Activated naive CD8-positive, alpha-beta T cell (primary cell): Measurements from ENCODE around the gene MX1.

Experiments used
- H3K27ac Mint-ChIP-seq: one replicate; pipeline ENCODE4 v1.8.0; 2021; ENCODE audit warnings: mixed read lengths
- H3K27me3 Mint-ChIP-seq: one replicate; pipeline ENCODE4 v1.8.0; 2021; ENCODE audit warnings: mixed read lengths
- H3K36me3 Mint-ChIP-seq: one replicate; pipeline ENCODE4 v1.8.0; 2021; ENCODE audit warnings: mixed read lengths
- H3K4me1 Mint-ChIP-seq: one replicate; pipeline ENCODE4 v1.8.0; 2021; ENCODE audit warnings: low read depth, mixed read lengths
- H3K4me3 Mint-ChIP-seq: one replicate; pipeline ENCODE4 v1.8.0; 2021; ENCODE audit warnings: mild to moderate bottlenecking, mixed read lengths
- H3K9me3 Mint-ChIP-seq: one replicate; pipeline ENCODE4 v1.8.0; 2021; ENCODE audit warnings: low read depth, mixed read lengths

Gene MX1

DNA sequence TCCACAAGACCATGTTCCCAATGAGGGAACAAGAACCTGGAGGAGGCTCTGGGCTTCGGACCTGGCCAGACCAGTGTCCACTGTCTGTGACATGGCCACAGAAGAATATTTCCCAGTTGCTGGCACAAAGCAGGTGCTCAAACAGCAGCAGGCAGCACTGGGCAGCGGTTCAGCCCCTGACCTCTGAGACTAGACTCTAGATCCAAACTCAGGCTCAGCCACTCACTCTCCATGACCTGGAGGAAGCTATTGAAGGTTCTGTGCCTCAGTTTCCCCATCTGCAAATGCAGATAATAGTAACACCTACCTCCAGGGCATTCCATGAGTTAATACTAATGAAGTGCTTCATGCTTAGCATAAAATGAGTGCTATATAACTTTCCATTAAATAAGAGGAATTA is 73.9 kb downstream of the MX1 start:
- Mint-ChIP-seq H3K9me3 (no peaks in the 10 kb centered on the region), H3K4me1 (no peaks in the 10 kb centered on the region), H3K27ac (no peak overlapping the region), H3K36me3 (no peaks in the 10 kb centered on the region), H3K27me3 (peaks cover 15% of the 10 kb centered on the region), H3K4me3 (no peak overlapping the region)

DNA sequence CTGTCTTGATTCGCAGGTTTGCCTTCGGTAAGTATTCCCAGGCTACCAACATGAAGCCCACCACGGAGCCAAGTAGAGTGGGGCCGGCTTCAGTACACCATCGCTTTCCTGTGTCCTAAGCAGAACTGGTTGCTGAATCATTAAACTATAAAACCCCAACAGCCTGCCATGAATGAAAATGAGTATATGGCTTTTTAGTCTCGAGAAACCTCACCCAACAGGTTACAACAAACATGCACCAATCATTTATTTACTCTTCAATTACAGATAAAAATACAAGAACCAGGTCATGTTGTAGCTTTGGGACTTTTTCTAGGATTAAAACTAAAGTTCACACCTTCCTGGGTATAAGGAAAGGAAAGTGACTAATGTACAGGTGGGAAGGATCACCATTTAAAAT is 74.3 kb downstream of the MX1 start:
- Mint-ChIP-seq H3K36me3 (no peaks in the 10 kb centered on the region), H3K4me3 (no peak overlapping the region), H3K9me3 (no peaks in the 10 kb centered on the region), H3K27ac (no peak overlapping the region), H3K4me1 (no peaks in the 10 kb centered on the region), H3K27me3 (peaks cover 16% of the 10 kb centered on the region)

DNA sequence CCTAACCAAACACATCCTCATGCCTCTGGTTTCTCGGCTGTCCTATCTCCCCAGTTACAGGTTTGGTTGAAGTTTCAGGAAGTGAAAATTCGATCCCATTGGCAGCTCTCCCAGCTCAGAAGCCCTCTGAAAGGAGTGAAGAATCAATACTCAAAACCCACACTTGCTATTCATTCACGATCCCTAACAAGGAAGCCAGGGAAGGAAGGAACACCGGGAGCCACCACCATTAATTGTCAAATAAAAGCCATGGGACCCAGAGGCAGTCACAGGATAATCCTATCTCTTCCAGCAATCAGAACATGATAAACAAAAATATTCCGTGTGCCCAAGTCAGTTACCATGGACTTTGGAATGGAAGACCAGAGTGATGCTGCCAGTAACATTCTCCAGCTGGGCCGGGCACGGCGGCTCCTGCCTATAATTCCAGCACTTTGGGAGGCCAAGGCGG is 74.9 kb downstream of the MX1 start:
- Mint-ChIP-seq H3K4me1 (no peaks in the 10 kb centered on the region), H3K27me3 (peaks cover 17% of the 10 kb centered on the region), H3K9me3 (no peaks in the 10 kb centered on the region), H3K27ac (no peak overlapping the region), H3K4me3 (no peak overlapping the region), H3K36me3 (no peaks in the 10 kb centered on the region)

DNA sequence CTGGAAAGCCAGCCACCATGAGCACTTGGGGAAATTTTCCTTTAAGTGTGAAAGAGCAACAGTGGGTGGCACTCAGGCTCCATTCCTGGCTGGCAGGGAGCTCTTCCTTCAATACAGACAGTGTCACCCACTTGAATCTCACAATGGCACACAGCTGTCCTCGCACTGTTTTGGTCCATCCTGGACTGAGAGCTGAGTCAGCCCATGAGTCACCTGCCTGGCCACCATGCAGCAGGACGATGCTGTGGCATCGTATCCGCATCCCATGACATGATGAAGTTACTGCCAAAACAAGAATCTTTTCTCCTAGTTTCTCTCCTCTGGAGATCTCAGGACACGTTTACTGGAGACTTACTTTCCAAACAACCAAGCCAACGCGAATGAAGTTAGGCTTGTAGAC is 75.9 kb downstream of the MX1 start:
- H3K4me1 Mint-ChIP-seq = no peaks in the 10 kb centered on the region
- peaks cover 21% of the 10 kb centered on the region for H3K27me3 Mint-ChIP-seq
- no peak overlapping the region for H3K27ac Mint-ChIP-seq

GRCh38 chr21:41503331-41503730 is 77.3 kb downstream of the MX1 start:
- Mint-ChIP-seq H3K9me3 (no peaks in the 10 kb centered on the region), H3K4me1 (no peaks in the 10 kb centered on the region), H3K4me3 (no peak overlapping the region), H3K27ac (no peak overlapping the region), H3K27me3 (peaks cover 19% of the 10 kb centered on the region), H3K36me3 (no peaks in the 10 kb centered on the region)

More for the DNA sequence above, 75.9 kb downstream of the MX1 start:
- Mint-ChIP-seq H3K4me3 (no peak overlapping the region), H3K36me3 (no peaks in the 10 kb centered on the region), H3K9me3 (no peaks in the 10 kb centered on the region)

DNA sequence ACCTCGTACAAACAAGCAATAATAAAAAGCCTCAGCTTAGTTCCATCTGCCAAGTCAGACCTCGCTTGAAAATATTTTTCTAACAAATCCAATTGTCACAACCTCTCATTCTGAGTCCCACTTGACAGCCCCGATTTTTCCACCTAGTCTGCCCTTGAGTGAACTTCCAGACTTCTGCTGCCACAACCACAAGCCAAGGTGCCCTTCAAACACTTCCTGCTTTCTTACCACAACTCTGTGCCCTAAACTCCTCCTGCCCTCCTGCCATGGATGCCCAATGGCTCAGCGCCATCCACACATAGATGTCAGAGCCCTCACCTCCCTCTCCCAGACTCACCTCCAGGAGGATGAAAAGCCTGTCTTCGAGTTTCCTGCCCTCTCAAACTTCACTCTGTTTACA is 78.0 kb downstream of the MX1 start:
- no peak overlapping the region for H3K27ac Mint-ChIP-seq
- H3K27me3 Mint-ChIP-seq = peaks cover 23% of the 10 kb centered on the region
- H3K36me3 Mint-ChIP-seq = no peaks in the 10 kb centered on the region
- H3K4me1 Mint-ChIP-seq = no peaks in the 10 kb centered on the region
- no peaks in the 10 kb centered on the region for H3K9me3 Mint-ChIP-seq
- no peak overlapping the region for H3K4me3 Mint-ChIP-seq

DNA sequence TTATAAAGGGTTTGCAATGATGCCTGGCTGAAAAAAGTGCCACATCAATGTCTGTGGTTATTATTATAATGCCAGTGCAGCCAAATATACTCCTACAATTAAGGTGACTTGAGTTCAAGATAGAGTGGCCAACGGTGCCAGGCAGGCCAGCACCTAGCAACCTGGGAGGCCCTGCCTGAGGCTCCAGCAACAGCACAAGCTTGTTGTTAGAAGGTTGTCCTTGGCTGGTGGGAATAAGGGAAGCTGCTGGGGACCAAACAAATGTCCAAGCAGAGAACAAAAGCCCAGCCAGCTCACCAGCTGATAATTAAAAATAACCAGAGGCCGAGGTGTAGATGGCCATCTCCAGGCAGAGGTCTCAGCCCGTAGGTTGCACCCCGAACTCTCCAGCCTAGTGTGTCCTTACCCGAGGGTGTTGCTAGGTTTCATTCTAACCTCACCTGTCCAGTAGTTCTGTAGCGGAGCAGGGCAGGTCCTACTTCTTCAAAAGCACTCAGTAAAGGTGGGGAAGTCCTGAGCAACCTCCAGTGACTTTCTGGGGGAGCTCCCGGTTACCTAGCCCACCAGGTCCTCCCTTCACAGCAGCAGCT is 80.1 kb downstream of the MX1 start:
- Mint-ChIP-seq H3K36me3 (no peaks in the 10 kb centered on the region), H3K4me3 (no peak overlapping the region), H3K4me1 (no peaks in the 10 kb centered on the region), H3K27me3 (peaks cover 26% of the 10 kb centered on the region), H3K9me3 (no peaks in the 10 kb centered on the region), H3K27ac (no peak overlapping the region)

DNA sequence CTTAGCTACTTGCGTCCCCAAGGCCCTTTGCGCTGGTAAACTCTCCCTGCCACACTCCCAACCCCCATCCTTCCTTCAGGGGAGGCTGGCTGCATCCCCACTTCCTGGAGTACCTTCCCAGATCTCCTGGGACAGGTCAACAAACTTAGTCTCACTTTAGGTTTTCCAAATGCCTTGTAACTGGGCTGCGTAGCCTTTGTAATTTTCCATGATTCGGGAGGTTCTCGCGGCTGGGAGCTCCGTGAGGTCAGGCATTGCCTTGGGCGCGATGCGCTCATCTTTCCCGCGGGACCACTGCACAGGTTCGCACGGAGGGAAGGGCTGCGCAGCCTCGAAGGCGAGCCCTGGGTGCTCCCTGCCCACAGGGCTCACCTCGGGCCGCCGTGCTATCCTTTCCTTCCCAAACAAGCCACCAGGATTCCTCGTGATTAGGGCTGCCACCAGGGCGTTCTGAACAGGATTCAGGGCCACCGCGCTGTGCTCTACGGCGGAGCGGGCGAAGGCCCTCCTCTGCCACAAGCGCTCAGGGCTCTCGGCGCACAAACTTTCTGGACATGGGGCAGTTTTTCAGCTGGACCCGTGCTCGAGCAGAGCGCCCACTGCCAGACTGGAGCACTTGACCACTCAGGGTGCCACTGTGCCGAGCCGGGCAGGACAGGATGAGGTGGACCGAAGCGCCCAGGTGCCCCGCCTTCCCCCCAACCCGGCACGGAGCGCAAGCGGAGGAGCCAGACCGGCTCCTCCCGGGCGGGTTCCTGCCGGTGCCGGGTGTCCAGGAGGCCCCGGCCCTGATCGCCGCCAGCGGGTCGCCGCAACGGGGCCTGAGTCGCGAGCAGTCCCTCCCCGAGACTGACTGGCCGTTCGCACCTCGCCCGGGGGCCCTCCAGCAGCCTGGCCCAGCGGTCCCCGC is 80.8 kb downstream of the MX1 start:
- Mint-ChIP-seq H3K4me1 (no peaks in the 10 kb centered on the region), H3K36me3 (no peaks in the 10 kb centered on the region), H3K4me3 (no peak overlapping the region), H3K9me3 (no peaks in the 10 kb centered on the region), H3K27me3 (peaks cover 26% of the 10 kb centered on the region), H3K27ac (no peak overlapping the region)

DNA sequence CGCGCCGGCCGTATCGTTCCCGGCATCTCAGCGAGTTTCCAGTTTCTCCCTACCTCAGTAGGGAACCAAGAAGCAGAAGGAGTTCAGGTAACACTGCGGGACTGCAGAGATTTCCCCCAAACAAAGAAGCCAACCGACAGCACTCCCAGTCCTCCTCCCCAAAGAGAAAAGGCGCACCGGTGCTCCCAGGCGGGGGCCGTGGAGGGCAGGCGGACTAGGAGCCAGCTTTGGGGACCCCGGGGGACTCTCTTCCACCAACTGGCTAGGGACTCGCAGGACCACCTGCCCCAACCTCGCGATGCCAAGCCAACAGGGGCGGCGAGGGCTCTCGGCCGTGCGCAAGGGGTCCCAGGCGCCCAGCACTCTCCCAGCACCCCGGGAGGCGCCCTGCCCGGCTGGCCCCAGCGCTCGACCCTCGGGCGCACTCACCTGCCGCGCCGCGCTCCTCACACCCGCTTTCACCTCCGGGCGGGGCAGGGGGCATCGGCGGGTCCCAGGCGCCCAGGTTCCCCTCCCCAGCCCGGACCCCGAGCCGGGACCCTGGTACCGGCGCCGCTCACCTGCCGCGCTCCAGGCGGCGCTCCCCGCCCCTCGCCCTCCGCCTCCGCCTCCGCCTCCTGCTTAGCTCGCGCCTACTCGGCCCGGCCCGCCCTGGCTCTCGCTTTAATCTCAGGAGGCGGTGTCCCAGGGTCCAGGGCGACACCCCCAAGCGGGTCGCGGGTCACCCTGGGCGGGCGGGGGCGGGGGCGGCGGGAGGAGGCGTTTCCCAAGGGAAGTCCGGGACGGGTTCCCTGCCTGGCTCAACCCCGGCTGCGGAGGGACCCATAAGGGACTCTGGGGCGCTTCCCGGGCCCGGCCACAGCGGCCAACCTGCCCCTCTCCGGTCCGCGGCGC is 81.7 kb downstream of the MX1 start, which contains the start of gene TMPRSS2:
TMPRSS2 (minus strand) TSS at position 638 of the 894 bp plus-strand sequence. CDS start 10,025 bp downstream, outside the sequence.
- H3K27me3 Mint-ChIP-seq = peaks cover 25% of the 10 kb centered on the region
- no peaks in the 10 kb centered on the region for H3K4me1 Mint-ChIP-seq
- H3K4me3 Mint-ChIP-seq = no peak within 1 kb of the TSS

DNA sequence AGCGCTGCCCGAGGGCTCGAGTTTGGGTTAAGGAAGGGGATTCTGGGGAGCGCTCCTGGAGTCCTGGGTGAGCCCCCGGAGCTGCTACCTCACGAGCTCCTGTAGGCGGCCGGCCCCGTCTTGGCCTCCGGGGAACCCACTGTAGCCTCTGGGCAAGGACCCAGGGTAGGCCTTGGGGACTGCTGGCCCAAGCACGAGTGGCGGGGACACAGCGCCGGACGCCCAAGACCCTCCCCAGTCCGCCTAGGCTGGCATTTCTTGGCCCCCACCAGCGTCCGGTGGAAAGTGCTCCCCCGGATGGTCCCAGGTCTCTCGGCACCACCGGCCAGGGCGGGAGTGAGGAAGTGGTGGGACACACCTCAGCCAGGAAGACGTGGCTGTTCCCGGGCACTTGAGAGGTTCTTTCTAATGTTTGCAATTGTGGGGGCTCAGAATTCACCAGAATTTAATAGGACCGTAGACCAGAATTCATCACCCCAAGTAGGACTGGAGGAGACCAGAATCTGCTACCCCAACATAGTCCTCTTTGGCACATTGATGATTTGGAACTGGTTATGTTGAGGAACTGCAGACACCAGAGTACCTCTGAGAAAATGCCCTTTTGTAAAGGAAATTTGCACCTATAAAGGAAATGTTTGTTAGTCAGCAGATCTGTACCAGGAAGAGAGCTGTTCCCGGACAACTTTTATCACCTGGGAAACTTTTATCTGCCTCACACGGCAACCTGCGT is 82.5 kb downstream of the MX1 start:
- Mint-ChIP-seq H3K36me3 (no peaks in the 10 kb centered on the region), H3K9me3 (no peaks in the 10 kb centered on the region), H3K27ac (no peak overlapping the region), H3K4me3 (no peak overlapping the region), H3K4me1 (no peaks in the 10 kb centered on the region), H3K27me3 (peaks cover 25% of the 10 kb centered on the region)

More for the DNA sequence above, 81.7 kb downstream of the MX1 start, which contains the start of gene TMPRSS2:
- no peak within 1 kb of the TSS for H3K27ac Mint-ChIP-seq
- H3K9me3 Mint-ChIP-seq = no peaks in the 10 kb centered on the region
- H3K36me3 Mint-ChIP-seq = no peaks in the 10 kb centered on the region
